SK-N-MC (cell line): ENCODE results near the gene ARHGEF16.

Experiments used
- DNase-seq: peaks from one replicate; pipeline ENCODE4 v3.0.0-alpha.2; 2011; ENCODE audit warnings: low read depth, low spot score
- H3K27ac ChIP-seq: fragments of 200-600 bp; sonication (generic); 2 replicates; pipeline ENCODE4 v1.5.1; 2016; ENCODE audit warnings: mixed run types
- H3K36me3 ChIP-seq: fragments of 200-600 bp; sonication (generic); 2 replicates; pipeline ENCODE4 v1.6.1; 2017; ENCODE audit warnings: antibody characterized with exemption, low read length, mixed read lengths; ENCODE audit not compliant: insufficient read depth
- H3K4me3 ChIP-seq: fragments of 200-600 bp; sonication (generic); 2 replicates; pipeline ENCODE4 v1.5.1; 2016
- H3K9ac ChIP-seq: fragments of 200-600 bp; sonication (generic); 2 replicates; pipeline ENCODE4 v1.8.0; 2017; ENCODE audit warnings: mixed run types, mixed read lengths; ENCODE audit not compliant: insufficient read length
- H3K9me3 ChIP-seq: fragments of 200-600 bp; sonication (generic); 2 replicates; pipeline ENCODE4 v1.6.1; 2017; ENCODE audit warnings: low read depth, mild to moderate bottlenecking, antibody characterized with exemption, low read length, moderate library complexity, mixed read lengths
- EZH2 ChIP-seq: fragments of 200-600 bp; sonication (generic); IDR thresholded peaks from one replicate; pipeline ENCODE4 v1.6.1; 2017; ENCODE audit warnings: antibody characterized with exemption
- FOXP2 ChIP-seq: optimal IDR thresholded peaks from 2 replicates; pipeline ENCODE3; 2011; ENCODE audit warnings: mild to moderate bottlenecking, moderate library complexity; ENCODE audit not compliant: insufficient read depth; ENCODE audit errors: extremely low read length, control extremely low read depth
- POLR2AphosphoS5 ChIP-seq: IDR thresholded peaks from 2 replicates; pipeline ENCODE4 v1.6.1; 2012; ENCODE audit warnings: mild to moderate bottlenecking, low read depth, low read length, borderline replicate concordance

The ARHGEF16 gene

GRCh38 chr1:3469849-3470649 is 15.6 kb downstream of the ARHGEF16 start:
- Histone ChIP-seq H3K4me3 (no peak overlapping the region), H3K9ac (no peak overlapping the region), H3K36me3 (no peaks in the 10 kb centered on the region), H3K27ac (no peak overlapping the region), H3K9me3 (no peaks in the 10 kb centered on the region)
- TF ChIP-seq POLR2AphosphoS5: no peak
- no peak for TF ChIP-seq EZH2
- no peak for TF ChIP-seq FOXP2
- no peak for DNase-seq

DNA sequence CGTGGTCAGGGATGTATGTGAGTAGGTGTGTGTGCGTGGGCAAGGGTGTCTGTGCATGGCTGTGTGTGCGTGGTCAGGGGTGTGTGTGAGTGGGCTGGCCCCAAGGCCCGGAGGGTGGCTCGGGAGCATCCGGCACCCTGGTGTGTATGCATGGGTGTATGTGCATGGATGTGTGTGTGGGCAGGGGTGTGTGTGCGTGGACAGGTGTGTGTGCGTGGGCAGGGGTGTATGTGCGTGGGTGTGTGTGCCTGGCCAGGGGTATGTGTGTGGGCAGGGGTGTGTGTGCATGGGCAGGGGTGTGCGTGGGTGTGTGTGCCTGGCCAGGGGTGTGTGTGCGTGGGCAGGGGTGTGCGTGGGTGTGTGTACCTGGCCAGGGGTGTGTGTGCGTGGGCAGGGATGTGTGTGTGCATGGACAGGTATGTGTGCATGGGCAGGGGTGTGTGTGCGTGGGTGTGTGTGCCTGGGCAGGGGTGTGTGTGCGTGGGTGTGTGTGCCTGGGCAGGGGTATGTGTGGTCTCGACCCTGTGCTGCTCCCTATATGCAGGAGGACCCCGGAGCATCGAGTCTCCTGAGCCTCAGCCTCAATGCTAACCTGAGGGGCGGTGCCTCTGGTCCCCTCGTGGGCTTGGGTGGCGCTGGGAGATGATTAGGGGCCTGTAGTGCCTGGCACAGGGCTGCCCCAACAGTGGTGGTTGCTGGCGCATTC is 16.3 kb downstream of the ARHGEF16 start:
- Histone ChIP-seq H3K9ac (no peak overlapping the region), H3K36me3 (no peaks in the 10 kb centered on the region), H3K4me3 (peak overlapping the region; percentile 65), H3K27ac (peak overlapping the region; percentile 86; the same call in 1 of the 2 replicates), H3K9me3 (no peaks in the 10 kb centered on the region)
- no peak for TF ChIP-seq EZH2
- TF ChIP-seq POLR2AphosphoS5: no peak
- no peak for TF ChIP-seq FOXP2
- DNase-seq: no peak

- H3K9ac ChIP-seq: peak overlapping the region; percentile 37
- DNase-seq: peak; percentile 47
- peak overlapping the region; percentile 86 for H3K27ac ChIP-seq
- H3K9me3 ChIP-seq: no peaks in the 10 kb centered on the region
- H3K4me3 ChIP-seq: peak overlapping the region; percentile 65
- peak; percentile 37; the same call in 1 of the 2 replicates for TF ChIP-seq POLR2AphosphoS5
- no peak for TF ChIP-seq EZH2
- TF ChIP-seq FOXP2: peak; percentile 59
- H3K36me3 ChIP-seq: no peaks in the 10 kb centered on the region
These were observed 17.1 kb downstream of the ARHGEF16 start for GRCh38 chr1:3471356-3472087.

DNA sequence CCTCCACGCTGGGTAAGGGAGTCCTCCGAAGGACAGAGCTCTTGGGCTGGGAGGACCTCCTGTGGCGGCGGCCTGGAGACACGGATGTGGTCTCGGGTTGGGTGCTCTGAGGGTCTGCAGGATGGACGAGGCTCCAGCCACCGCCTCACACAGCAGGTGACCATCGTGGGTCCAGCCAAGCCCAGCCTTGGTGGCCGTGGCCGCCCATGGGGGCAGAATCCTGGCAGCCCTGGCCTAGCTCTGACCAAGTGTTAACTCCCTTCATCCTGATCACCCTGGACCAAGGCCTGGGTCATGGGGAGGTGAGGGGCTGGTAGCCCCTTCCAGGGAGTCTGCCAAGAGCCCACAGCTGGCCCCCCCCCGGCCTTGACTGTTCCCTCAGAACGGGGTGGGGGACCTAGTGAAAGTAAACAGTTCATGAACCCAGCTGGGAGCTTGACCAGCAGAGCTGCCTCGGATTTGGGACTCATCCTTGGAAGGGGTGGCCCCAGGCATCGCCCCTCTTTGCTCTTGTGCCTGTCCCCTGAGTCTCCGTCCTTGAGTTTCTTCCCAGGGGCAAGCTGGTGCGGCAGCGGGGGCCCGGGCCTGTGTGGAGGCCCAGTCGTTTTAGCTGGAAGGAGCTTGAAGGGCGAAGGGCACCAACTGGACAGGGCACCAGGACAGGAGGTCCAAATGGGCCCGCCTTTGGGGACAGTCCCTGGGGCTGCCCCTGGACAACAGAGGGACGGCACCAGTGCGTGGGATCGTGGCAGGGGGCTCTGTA is 17.8 kb downstream of the ARHGEF16 start:
- H3K27ac ChIP-seq: peak overlapping the region; percentile 86
- H3K36me3 ChIP-seq: no peaks in the 10 kb centered on the region

DNA sequence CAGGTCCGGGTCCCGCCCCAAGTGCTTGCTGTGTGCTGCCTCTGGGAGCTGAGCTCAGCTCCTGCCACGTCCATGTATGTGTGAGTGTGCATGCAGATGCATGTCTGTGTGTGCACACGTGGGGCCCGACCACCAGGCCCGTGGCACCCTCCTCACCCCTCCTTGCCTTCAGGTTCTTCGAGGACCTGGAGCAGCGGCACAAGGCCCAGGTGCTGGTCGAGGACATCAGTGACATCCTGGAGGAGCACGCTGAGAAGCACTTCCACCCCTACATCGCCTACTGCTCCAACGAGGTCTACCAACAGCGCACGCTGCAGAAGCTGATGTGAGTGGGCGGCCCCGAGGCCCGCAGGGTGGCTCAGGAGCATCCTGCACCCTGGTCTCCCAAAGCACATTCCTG is 18.4 kb downstream of the ARHGEF16 start:
- Histone ChIP-seq H3K27ac (peak overlapping the region; percentile 27; the same call in 1 of the 2 replicates), H3K4me3 (no peak overlapping the region; the same call in 1 of the 2 replicates), H3K36me3 (no peaks in the 10 kb centered on the region), H3K9me3 (no peaks in the 10 kb centered on the region), H3K9ac (no peak overlapping the region)
- DNase-seq: no peak
- TF ChIP-seq POLR2AphosphoS5: no peak
- no peak for TF ChIP-seq EZH2
- TF ChIP-seq FOXP2: no peak

More for the DNA sequence above, 17.8 kb downstream of the ARHGEF16 start:
- H3K9me3 ChIP-seq: no peaks in the 10 kb centered on the region
- no peak for DNase-seq
- TF ChIP-seq EZH2: no peak
- no peak for TF ChIP-seq FOXP2
- TF ChIP-seq POLR2AphosphoS5: no peak
- no peak overlapping the region for H3K9ac ChIP-seq
- peak overlapping the region; percentile 65 for H3K4me3 ChIP-seq

- no peaks in the 10 kb centered on the region for H3K9me3 ChIP-seq
- TF ChIP-seq POLR2AphosphoS5: no peak
- TF ChIP-seq EZH2: no peak
- peak; percentile 54 for TF ChIP-seq FOXP2
- H3K4me3 ChIP-seq: peak overlapping the region; percentile 6; the same call in 1 of the 2 replicates
- H3K27ac ChIP-seq: peak overlapping the region; percentile 27; the same call in 1 of the 2 replicates
- H3K36me3 ChIP-seq: no peaks in the 10 kb centered on the region
- H3K9ac ChIP-seq: no peak overlapping the region
- DNase-seq: peak; percentile 53
These were observed 18.9 kb downstream of the ARHGEF16 start for GRCh38 chr1:3473381-3473844.

DNA sequence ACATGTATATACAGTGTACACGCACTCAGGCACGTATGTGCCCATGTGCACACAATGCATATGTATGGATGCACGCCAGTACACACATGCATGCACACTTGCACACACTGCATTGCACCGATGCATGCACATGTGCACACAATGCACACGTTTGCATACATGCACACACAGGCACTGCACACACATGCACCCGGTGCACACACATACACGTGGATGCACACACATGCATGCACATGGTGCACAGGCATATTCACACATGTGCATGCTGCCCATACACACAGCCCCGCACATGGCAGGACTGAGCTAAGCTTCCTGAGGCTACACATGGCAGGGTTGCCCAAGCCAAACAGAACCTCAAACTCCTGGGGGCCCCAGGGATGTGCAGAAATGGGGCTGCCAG is 19.6 kb downstream of the ARHGEF16 start:
- Histone ChIP-seq H3K9ac (no peak overlapping the region), H3K36me3 (no peaks in the 10 kb centered on the region), H3K4me3 (no peak overlapping the region; the same call in 1 of the 2 replicates), H3K27ac (no peak overlapping the region), H3K9me3 (no peaks in the 10 kb centered on the region)
- TF ChIP-seq FOXP2 (no peak), EZH2 (no peak)
- no peak for DNase-seq
